Umbilical cord (tissue), 1 donor: ENCODE measurements around the gene PFKP. TPM values are rescaled to one million over a fixed set of nuclear protein-coding genes. Genes with fewer than 3 reads are reported as not detected.

Experiments
- total RNA-seq: library from RNA; depleted of rRNA; stranded (reverse); fragments of >200 nt; gene quantifications from one replicate; pipeline ENCODE4 v1.2.3, GENCODE V29; 2014; ENCODE audit warnings: low replicate concordance; ENCODE audit not compliant: insufficient read depth

Gene PFKP
- total RNA-seq, 1 donor from 2014 or later: 174 TPM

Other genes with a start within 250 kb of the PFKP start
- 34.7 TPM for gene PITRM1, start 105.2 kb downstream of the PFKP start, total RNA-seq